H1 (cell line): Measurements from ENCODE around the gene UPP1. TPM values are rescaled to one million over a fixed set of nuclear protein-coding genes. Genes with fewer than 3 reads are reported as not detected.
A peak's percentile ranks its signal among the peaks of the same experiment; 100 is the strongest.

ENCODE experiments used
- CTCF ChIA-PET: fragments of 300-600 bp; sonication (Branson Sonifier 250); formaldehyde crosslinking; loops from one replicate; lab custom pipeline; 2021; ENCODE audit not compliant: partially characterized antibody; lab: Charles Lee
- POLR2A ChIA-PET: fragments of 300-600 bp; sonication (Branson Sonifier 250); formaldehyde crosslinking; loops from one replicate; lab custom pipeline; 2021; ENCODE audit warnings: inconsistent platforms; ENCODE audit not compliant: partially characterized antibody; lab: Charles Lee
- DNase-seq, 2 experiments: peaks; one replicate each; pipeline versions ENCODE4 v3.0.0 to v3.0.0-alpha.2; 2010 to 2022; ENCODE audit warnings: low spot score in 2 of 2, low read depth in 1 of 2, mixed read lengths in 1 of 2
- FAIRE-seq: peaks from 2 replicates; lab custom pipeline; 2011; peaks lifted over from hg19 to GRCh38; lab: Jason Lieb, UNC
- H2AFZ ChIP-seq: 2 replicates; pipeline ENCODE4 v1.8.1; 2012; ENCODE audit warnings: low read length, inconsistent platforms
- H2AK5ac ChIP-seq: 2 replicates; pipeline ENCODE4 v1.6.1; 2013; ENCODE audit warnings: low read depth, low read length
- H2BK120ac ChIP-seq: replicated peaks from 2 replicates; pipeline ENCODE3; 2013; ENCODE audit warnings: low read depth, low read length, inconsistent platforms
- H2BK12ac ChIP-seq: 2 replicates; pipeline ENCODE4 v1.6.1; 2013; ENCODE audit warnings: low read depth, low read length
- H2BK15ac ChIP-seq: 2 replicates; pipeline ENCODE4 v1.6.1; 2013; ENCODE audit warnings: low read length
- H2BK20ac ChIP-seq: 2 replicates; pipeline ENCODE4 v1.6.1; 2013; ENCODE audit warnings: low read length
- H2BK5ac ChIP-seq: 2 replicates; pipeline ENCODE4 v1.6.1; 2013; ENCODE audit warnings: low read depth, low read length
- H3K14ac ChIP-seq: 2 replicates; pipeline ENCODE4 v1.6.1; 2013; ENCODE audit warnings: inconsistent platforms; ENCODE audit not compliant: insufficient read length
- H3K18ac ChIP-seq: 2 replicates; pipeline ENCODE4 v1.6.1; 2013; ENCODE audit warnings: low read length; ENCODE audit errors: extremely low read depth
- H3K23ac ChIP-seq: 2 replicates; pipeline ENCODE4 v1.6.1; 2013; ENCODE audit warnings: inconsistent platforms; ENCODE audit not compliant: insufficient read length
- H3K23me2 ChIP-seq: 2 replicates; pipeline ENCODE4 v1.6.1; 2013; ENCODE audit warnings: low read depth, low read length
- H3K27ac ChIP-seq: 2 replicates; pipeline ENCODE4 v1.6.1; 2011; ENCODE audit warnings: low read depth, low read length, inconsistent platforms
- H3K27me3 ChIP-seq, 4 experiments: replicated peaks in 1 of 4; 1 replicate in 1 of 4; 2 replicates in 3 of 4; pipeline versions ENCODE4 v1.6.1 to v1.8.1; 2011 to 2013; ENCODE audit warnings: low read length in 3 of 4, mild to moderate bottlenecking in 3 of 4, inconsistent platforms in 2 of 4, mixed read lengths in 2 of 4, moderate library complexity in 1 of 4; ENCODE audit not compliant: control insufficient read depth in 3 of 4, insufficient read depth in 3 of 4; ENCODE audit errors: extremely low read depth in 1 of 4
- H3K36me3 ChIP-seq, 4 experiments: 2 replicates each; pipeline versions ENCODE4 v1.6.1 to v1.8.1; 2011 to 2013; ENCODE audit warnings: mild to moderate bottlenecking in 4 of 4, low read length in 3 of 4, moderate library complexity in 2 of 4, control low read depth in 1 of 4, inconsistent platforms in 1 of 4; ENCODE audit not compliant: insufficient read depth in 4 of 4, control insufficient read depth in 2 of 4
- H3K4ac ChIP-seq: replicated peaks from 2 replicates; pipeline ENCODE3; 2013; ENCODE audit warnings: low read length, low read depth, mixed read lengths, inconsistent platforms; ENCODE audit not compliant: insufficient read length
- H3K4me1 ChIP-seq, 4 experiments: replicated peaks in 1 of 4; 1 replicate in 1 of 4; 2 replicates in 3 of 4; pipeline versions ENCODE4 v1.6.1 to v1.8.1; 2011 to 2013; ENCODE audit warnings: low read length in 3 of 4, inconsistent platforms in 2 of 4, mixed read lengths in 1 of 4; ENCODE audit not compliant: insufficient read depth in 4 of 4, control insufficient read depth in 3 of 4
- H3K4me2 ChIP-seq, 2 experiments: 2 replicates each; pipeline versions ENCODE4 v1.6.1 to v1.8.1; 2011 to 2013; ENCODE audit warnings: low read depth in 2 of 2, low read length in 2 of 2, control low read depth in 1 of 2, inconsistent platforms in 1 of 2, mild to moderate bottlenecking in 1 of 2; ENCODE audit not compliant: insufficient read depth in 1 of 2
- H3K4me3 ChIP-seq, 4 experiments: fragments of 200-600, 300-600 bp in 1 of 4; sonication (generic), shearing (Covaris generic), sonication (Bioruptor Twin) in 1 of 4; 2 replicates each; pipeline versions ENCODE4 v1.5.1 to v1.8.1; 2011 to 2016; ENCODE audit warnings: low read length in 4 of 4, low read depth in 3 of 4, control low read depth in 2 of 4, inconsistent platforms in 2 of 4, mild to moderate bottlenecking in 2 of 4, mixed read lengths in 1 of 4, moderate library complexity in 1 of 4; ENCODE audit not compliant: insufficient read depth in 2 of 4; ENCODE audit errors: extremely low read depth in 1 of 4
- H3K56ac ChIP-seq: replicated peaks from 2 replicates; pipeline ENCODE3; 2013; ENCODE audit warnings: low read depth, mild to moderate bottlenecking, mixed read lengths, low read length, inconsistent platforms; ENCODE audit not compliant: insufficient read length
- H3K79me1 ChIP-seq: 2 replicates; pipeline ENCODE4 v1.6.1; 2013; ENCODE audit warnings: low read depth, low read length, control low read depth
- H3K79me2 ChIP-seq, 2 experiments: 2 replicates each; pipeline versions ENCODE4 v1.6.1 to v1.8.1; 2012 to 2013; ENCODE audit warnings: low read length in 2 of 2, mild to moderate bottlenecking in 2 of 2, inconsistent platforms in 1 of 2; ENCODE audit not compliant: insufficient read depth in 2 of 2, control insufficient read depth in 1 of 2
- H3K9ac ChIP-seq, 4 experiments: replicated peaks in 1 of 4; 1 replicate in 1 of 4; 2 replicates in 3 of 4; pipeline versions ENCODE4 v1.6.1 to v1.8.1; 2011 to 2013; ENCODE audit warnings: low read depth in 3 of 4, low read length in 3 of 4, control low read depth in 2 of 4, mild to moderate bottlenecking in 2 of 4, moderate library complexity in 2 of 4, inconsistent platforms in 1 of 4; ENCODE audit errors: extremely low read depth in 1 of 4
- H3K9me3 ChIP-seq, 2 experiments: 2 replicates each; pipeline versions ENCODE4 v1.6.1 to v1.8.1; 2012 to 2013; ENCODE audit warnings: mild to moderate bottlenecking in 2 of 2, moderate library complexity in 2 of 2, control low read depth in 1 of 2, inconsistent platforms in 1 of 2, low read depth in 1 of 2, low read length in 1 of 2, mixed read lengths in 1 of 2; ENCODE audit not compliant: insufficient read depth in 2 of 2
- H4K20me1 ChIP-seq, 2 experiments: replicated peaks in 1 of 2; 2 replicates each; pipeline versions ENCODE3 to v1.8.1; 2011 to 2013; ENCODE audit warnings: inconsistent platforms in 2 of 2, low read length in 2 of 2, mild to moderate bottlenecking in 1 of 2; ENCODE audit not compliant: insufficient read depth in 2 of 2, control insufficient read depth in 1 of 2
- H4K5ac ChIP-seq: 2 replicates; pipeline ENCODE4 v1.6.1; 2013; ENCODE audit warnings: low read length, low read depth, mixed read lengths, inconsistent platforms; ENCODE audit not compliant: insufficient read length
- H4K8ac ChIP-seq: 2 replicates; pipeline ENCODE4 v1.8.0; 2013; ENCODE audit warnings: mild to moderate bottlenecking, moderate library complexity, low read length, inconsistent platforms; ENCODE audit not compliant: insufficient read depth; ENCODE audit errors: extremely low read depth
- H4K91ac ChIP-seq: replicated peaks from 2 replicates; pipeline ENCODE3; 2013; ENCODE audit warnings: low read length, mixed read lengths, inconsistent platforms; ENCODE audit not compliant: insufficient read length
- BACH1 ChIP-seq: IDR thresholded peaks from 2 replicates; pipeline ENCODE4 v1.6.1; 2012; ENCODE audit warnings: low read length, improper control_type of control experiment
- CBX8 ChIP-seq: fragments of 300-800, 300-1000 bp; sonication (generic); IDR thresholded peaks from 2 replicates; pipeline ENCODE4 v1.7.1; 2016; ENCODE audit warnings: low read depth, low read length, borderline replicate concordance
- CHD1 ChIP-seq: IDR thresholded peaks from 2 replicates; pipeline ENCODE4 v1.6.1; 2012; ENCODE audit warnings: low read depth, low read length, improper control_type of control experiment
- CHD2 ChIP-seq: IDR thresholded peaks from 2 replicates; pipeline ENCODE4 v1.6.1; 2012; ENCODE audit warnings: low read length, improper control_type of control experiment
- GABPA ChIP-seq: IDR thresholded peaks from 2 replicates; pipeline ENCODE4 v1.6.1; 2011; ENCODE audit warnings: mild to moderate bottlenecking, low read length, moderate library complexity, borderline replicate concordance; ENCODE audit not compliant: insufficient read depth
- GTF2F1 ChIP-seq: IDR thresholded peaks from 2 replicates; pipeline ENCODE4 v1.6.1; 2012; ENCODE audit warnings: low read depth, low read length, improper control_type of control experiment, borderline replicate concordance
- POU5F1 ChIP-seq: IDR thresholded peaks from 2 replicates; pipeline ENCODE4 v1.6.1; 2011; ENCODE audit warnings: low read depth, mild to moderate bottlenecking, low read length, moderate library complexity
- RAD21 ChIP-seq, 2 experiments: IDR thresholded peaks in 1 of 2; conservative IDR thresholded peaks in 1 of 2; 2 replicates each; pipeline ENCODE4 v1.6.1; 2011; ENCODE audit warnings: low read depth in 2 of 2, low read length in 2 of 2, improper control_type of control experiment in 1 of 2, inconsistent platforms in 1 of 2, mild to moderate bottlenecking in 1 of 2, moderate library complexity in 1 of 2
- SIRT6 ChIP-seq: IDR thresholded peaks from one replicate; pipeline ENCODE4 v1.7.1; 2012; ENCODE audit warnings: low read length, inconsistent platforms
- SP4 ChIP-seq: IDR thresholded peaks from 2 replicates; pipeline ENCODE4 v1.6.1; 2012; ENCODE audit warnings: low read length, inconsistent platforms
- WGBS, 2 experiments: shearing (Covaris generic) in 1 of 2; methylation state at CpG; one replicate each; pipeline versions ENCODE4 v1.1.6 to v1.1.7; 2013 to 2015; ENCODE audit warnings: low lambda C conversion rate in 2 of 2, mixed read lengths in 2 of 2, inconsistent platforms in 1 of 2, low coverage in 1 of 2, missing lambda C conversion rate in 1 of 2; ENCODE audit not compliant: insufficient replicate concordance in 2 of 2, insufficient coverage in 1 of 2, insufficient read length in 1 of 2; ENCODE audit errors: extremely low coverage in 1 of 2, missing lambda C conversion rate in 1 of 2; 5-methylcytosine and 5-hydroxymethylcytosine counted together
- polyA plus RNA-seq, 7 experiments: library from polyadenylated mRNA; depleted of rRNA in 3 of 7; stranded (reverse) in 5 of 7; unstranded in 2 of 7; fragments of >200 nt in 5 of 7; fragments of 200-250 nt in 2 of 7; gene quantifications; 1 replicate in 5 of 7; 2 replicates in 1 of 7; 4 replicates in 1 of 7; pipeline versions ENCODE4 v1.2.1 to v1.2.3, GENCODE V29; 2011 to 2013; ENCODE audit warnings: missing spikeins in 2 of 7, mixed read lengths in 2 of 7
- total RNA-seq: library from RNA; stranded (reverse); fragmentation: NEBNext Ultra II Directional; extraction: Animal tissue kit (Norgen Biotek cat#: 25700); gene quantifications from 2 replicates; pipeline ENCODE4 v1.2.1, GENCODE V29; 2021
- TF ChIP-seq, protein P1 (sequence below): IDR thresholded peaks from 2 replicates; pipeline ENCODE4 v1.6.1; 2011; ENCODE audit warnings: low read length, improper control_type of control experiment

The UPP1 gene
- total and polyA plus RNA-seq, 2 of the 8 experiments (the other 6 are each of a cell fraction or from before 2014, with no cell fraction given) = 40.7 to 46.2 TPM

DNA sequence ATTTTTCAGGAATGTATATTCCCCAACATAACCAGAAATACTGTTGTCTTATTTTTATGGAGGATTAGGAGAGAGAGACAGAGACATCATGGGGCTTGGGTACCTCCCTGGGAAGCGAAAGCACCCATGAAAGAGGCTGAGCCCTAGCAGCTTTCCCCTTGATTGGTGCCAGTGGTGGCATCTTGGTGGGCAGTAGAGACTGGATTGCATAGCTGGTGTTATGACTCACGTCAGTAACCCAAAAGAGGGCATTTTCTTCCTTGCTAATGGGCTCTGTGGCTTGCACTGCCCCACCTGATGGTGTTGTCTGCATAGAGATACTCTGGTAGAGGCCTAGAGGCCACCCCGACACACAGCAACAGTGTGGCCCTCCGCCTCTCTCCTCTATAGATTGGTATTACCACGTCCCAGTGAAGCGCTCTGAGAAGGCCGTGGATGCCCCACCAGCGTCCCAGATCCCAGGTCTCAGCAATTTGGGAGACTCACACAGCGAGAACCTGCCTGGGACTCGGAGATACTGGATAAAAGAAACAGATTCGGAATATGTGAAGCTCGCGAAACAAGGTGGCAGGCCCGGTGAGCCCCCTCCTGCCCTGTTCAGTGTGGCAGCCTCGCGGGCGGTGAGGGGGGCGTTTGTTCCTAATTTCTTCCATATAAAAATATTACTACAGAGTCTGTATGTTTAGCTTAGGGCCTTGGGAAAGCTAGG is 48.0 kb upstream of the UPP1 start:
- Histone ChIP-seq H3K36me3 (no peaks in the 10 kb centered on the region), H2AK5ac (no peak overlapping the region; the same call in 1 of the 2 replicates), H3K27ac (no peak overlapping the region), H3K14ac (no peak overlapping the region), H3K4ac (no peak overlapping the region), H2BK15ac (no peak overlapping the region), H3K4me3 (no peak overlapping the region), H2BK5ac (peak overlapping the region; percentile 8; the same call in 1 of the 2 replicates), H2AFZ (no peak overlapping the region), H3K4me2 (peak overlapping the region in 1 of 2 experiments; percentile 45; a peak in 1 of 4 replicates), H3K4me1 (peaks cover 6 to 28% (median 13%) of the 10 kb centered on the region in 4 experiments), H3K79me1 (no peaks in the 10 kb centered on the region), H3K79me2 (no peaks in the 10 kb centered on the region), H2BK120ac (no peak overlapping the region), H3K23ac (no peak overlapping the region), H3K27me3 (peaks cover 6 to 12% (median 11%) of the 10 kb centered on the region in 4 experiments), H4K5ac (no peak overlapping the region), H4K91ac (peak overlapping the region; percentile 68), H4K20me1 (no peaks in the 10 kb centered on the region), H4K8ac (no peak overlapping the region), H3K9ac (no peak overlapping the region), H3K56ac (no peak overlapping the region), H2BK12ac (peak overlapping the region; percentile 77; the same call in 1 of the 2 replicates), H3K9me3 (no peaks in the 10 kb centered on the region), H2BK20ac (peak overlapping the region; percentile 67; the same call in 1 of the 2 replicates), H3K23me2 (peaks cover 8% of the 10 kb centered on the region), H3K18ac (peak overlapping the region; percentile 36; the same call in 1 of the 2 replicates)
- ChIA-PET CTCF (interaction anchor here (0.7 to 2.5 kb wide), 3 partner anchors 26 to 61 kb away, joined by 3 to 6 read pairs (median 3); no protein-coding TSS in a partner anchor), POLR2A (interaction anchor here (0.7 to 2.6 kb wide), 3 partner anchors 48 to 51 kb away, joined by 3 to 14 read pairs (median 3); partner anchors contain the start of gene UPP1)
- whole genome bisulfite sequencing, 2 experiments = 90% methylated on average over 17 of the region's 18 CpGs; no CpG with 5 or more reads in 1 of the 2 experiments
- FAIRE-seq = no peak
- no peak for DNase-seq
- no peak for TF ChIP-seq CHD1
- no peak for TF ChIP-seq CHD2
- TF ChIP-seq, protein P1, sequence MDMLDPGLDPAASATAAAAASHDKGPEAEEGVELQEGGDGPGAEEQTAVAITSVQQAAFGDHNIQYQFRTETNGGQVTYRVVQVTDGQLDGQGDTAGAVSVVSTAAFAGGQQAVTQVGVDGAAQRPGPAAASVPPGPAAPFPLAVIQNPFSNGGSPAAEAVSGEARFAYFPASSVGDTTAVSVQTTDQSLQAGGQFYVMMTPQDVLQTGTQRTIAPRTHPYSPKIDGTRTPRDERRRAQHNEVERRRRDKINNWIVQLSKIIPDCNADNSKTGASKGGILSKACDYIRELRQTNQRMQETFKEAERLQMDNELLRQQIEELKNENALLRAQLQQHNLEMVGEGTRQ = no peak
- TF ChIP-seq GABPA = no peak
- TF ChIP-seq GTF2F1 = no peak
- no peak for TF ChIP-seq CBX8
- TF ChIP-seq BACH1 = no peak
- TF ChIP-seq SP4 = no peak
- TF ChIP-seq RAD21 (IDR thresholded peaks at IDR 0.05 in 1 of 2, conservative IDR thresholded peaks at IDR 0.05 in 1 of 2; ENCODE audit: low read depth in 2 of 2, low read length in 2 of 2) = no peak
- TF ChIP-seq SIRT6 = no peak
- no peak for TF ChIP-seq POU5F1
